NCI-H2029 treated with DMSO at 0.1 percent for 48 hours (cell line): ENCODE results near the gene CSKMT.
"Not testable (repeated sequence)": the region's sequence is repeated elsewhere in the genome, so short reads cannot be mapped to it uniquely, and the experiment has no call there.

Experiments
- DNase-seq: peaks from one replicate; lab custom pipeline; 2025; lab: John Stamatoyannopoulos, UW

The CSKMT gene

DNA sequence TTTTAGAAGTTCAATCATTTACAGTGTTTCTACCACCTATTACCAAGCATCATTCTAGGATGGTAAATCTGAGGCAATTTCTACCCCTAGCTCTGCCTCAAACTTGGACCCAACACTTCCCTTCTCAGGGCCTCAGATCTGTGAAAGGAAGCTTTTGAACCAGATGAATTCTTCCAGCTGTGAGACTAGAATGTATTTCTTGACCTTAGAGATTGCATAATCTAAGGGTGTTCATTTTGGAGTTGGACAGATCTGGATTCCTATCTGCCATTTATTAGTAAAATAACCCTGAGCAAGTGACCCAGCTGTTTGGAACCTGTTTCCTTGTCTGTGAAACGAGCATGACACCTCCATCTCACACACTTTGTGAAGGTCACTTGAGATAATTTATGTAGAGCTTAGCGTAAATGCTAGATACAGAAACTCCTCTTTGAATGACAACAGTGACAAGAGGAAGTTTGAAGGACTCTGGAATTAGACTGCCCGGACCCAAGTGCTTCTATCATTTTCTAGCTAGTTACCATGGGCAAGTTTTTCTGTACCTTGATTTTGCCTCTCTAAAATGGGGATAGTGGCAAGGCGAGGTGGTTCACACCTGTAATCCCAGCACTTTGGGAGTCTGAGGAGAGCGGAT is 8.2 kb upstream of the CSKMT start:
- no peak for DNase-seq

DNA sequence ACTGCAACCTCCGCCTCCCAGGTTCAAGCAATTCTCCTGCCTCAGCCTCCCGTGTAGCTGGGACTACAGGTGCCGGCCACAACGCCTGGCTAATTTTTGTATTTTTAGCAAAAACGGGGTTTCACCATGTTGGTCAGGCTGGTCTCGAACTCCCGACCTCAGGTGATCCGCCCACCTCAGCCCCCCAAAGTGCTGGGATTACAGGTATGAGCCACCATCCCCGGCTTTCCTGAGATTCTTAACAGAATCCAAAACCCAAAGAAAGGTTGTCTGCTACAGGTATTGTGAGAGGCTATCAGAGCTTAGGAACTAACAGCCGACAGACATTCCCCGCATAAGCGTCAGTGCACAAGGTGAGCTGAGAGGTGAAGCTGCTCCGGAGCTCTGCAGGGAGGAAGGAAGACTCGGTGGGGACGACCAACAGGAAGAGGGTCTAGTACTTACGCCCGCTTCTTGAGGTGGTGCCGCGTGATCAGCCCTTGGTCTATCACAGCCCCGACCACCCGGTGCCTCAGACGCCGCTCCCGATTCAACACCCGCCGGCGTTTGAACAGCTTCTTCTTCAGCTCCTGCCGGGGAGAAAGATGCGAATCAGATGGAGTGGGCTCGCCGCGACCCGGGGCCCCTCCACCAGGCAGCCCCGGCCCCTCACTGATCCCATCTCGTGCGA is 572 bp upstream of the CSKMT start:
- DNase-seq: peak; percentile 24

DNA sequence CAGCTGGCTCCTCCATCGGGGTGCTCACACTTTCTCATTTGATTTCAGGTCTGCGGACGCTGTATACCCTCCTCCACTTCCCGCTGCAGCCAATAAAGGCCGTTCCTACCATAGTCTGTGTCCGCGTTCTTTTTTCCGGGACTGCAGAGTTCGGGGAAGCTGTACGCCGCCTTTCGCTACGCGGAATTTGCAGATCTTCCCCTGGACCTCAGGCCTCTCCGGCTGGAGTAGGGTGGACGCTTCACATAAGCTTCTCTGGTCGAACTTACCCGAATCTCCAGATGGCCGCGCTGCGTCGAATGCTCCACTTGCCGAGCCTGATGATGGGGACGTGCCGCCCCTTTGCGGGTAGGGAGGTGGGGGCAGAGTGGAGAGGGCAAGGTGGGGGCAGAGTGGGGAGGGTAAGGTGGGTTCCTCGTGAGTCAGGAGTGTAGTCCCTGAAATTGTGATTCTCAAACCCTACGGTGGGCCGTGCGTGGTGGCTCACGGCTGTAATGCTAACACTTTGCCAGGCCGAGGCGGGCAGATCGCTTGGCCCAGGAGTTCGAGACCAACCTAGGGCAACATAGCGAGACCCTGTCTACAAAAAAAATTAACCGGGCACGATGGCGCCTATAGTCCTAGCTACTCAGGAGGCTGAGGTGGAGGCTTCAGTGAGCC is 617 bp downstream of the CSKMT start:
- DNase-seq: no peak

DNA sequence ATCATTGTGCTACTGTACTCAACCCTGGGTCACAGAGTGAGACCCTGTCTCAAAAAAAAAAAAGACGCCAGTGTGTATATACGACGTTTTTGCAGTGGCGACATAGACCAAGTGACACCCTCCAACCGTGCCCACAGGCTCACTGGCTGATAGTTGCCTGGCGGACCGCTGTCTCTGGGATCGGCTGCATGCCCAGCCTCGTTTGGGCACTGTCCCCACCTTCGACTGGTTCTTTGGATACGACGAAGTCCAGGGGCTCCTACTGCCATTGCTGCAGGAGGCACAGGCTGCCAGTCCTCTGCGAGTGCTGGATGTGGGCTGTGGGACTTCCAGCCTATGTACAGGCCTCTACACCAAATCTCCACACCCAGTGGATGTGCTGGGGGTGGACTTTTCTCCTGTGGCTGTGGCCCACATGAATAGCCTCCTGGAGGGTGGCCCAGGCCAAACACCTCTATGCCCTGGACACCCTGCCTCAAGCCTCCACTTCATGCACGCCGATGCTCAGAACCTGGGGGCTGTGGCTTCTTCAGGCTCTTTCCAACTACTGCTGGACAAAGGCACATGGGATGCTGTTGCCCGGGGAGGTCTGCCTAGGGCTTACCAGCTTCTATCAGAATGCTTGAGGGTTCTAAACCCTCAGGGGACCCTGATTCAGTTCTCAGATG is 1.3 kb downstream of the CSKMT start:
- no peak for DNase-seq

DNA sequence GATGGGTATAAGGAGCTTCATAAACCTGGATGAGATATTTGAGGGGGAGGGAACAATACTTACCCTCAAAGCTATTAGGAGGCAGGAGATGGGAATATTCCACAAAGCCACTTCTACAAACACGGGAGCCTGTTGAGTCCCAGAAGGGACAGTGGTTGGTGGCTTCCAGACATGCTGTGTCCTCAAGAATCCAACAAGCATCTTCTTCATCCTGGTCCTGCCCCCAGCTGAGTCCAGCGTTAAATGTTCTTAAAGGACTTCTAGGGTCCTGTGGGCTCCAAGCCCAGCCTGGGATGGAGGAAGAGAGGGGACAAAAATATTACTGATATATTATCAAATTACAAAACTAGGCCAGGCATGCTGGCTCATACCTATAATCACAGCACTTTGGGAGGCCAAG is 2.3 kb downstream of the CSKMT start:
- no peak for DNase-seq

DNA sequence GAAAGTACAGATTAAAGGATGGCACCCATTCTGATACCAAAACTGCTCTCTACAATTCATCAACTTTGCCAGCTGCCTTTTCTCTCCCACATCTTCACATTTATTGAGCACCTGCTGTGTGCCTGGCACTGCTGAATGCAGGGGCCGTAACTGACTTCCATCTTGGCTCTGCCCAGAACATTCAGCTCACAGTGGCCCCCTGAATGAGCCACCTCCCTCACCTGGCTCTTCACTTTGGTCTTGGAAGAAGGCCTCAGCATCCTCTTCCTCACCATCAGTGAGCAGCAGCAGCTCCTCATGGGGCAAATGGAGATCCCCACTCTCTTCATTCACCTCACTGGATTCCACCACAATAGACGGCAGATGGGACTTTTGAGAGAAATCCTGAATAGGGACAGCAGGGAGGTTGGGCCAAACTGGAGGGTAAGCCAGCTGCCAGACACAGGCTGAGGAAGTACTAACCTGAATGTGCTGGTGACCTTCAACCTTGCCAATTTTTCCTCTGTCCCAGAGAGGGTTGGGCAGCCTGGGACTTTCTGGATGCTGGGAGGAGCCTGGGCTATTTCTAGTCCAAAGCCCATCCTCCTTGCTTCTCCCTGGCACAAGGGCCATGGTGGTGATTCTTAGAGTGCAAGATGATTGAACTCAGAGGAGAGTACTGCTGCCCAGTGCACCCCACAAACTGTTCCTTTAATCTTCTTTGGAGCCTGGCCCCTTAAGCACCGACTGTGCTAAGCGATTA is 4.5 kb downstream of the CSKMT start:
- DNase-seq: no peak

DNA sequence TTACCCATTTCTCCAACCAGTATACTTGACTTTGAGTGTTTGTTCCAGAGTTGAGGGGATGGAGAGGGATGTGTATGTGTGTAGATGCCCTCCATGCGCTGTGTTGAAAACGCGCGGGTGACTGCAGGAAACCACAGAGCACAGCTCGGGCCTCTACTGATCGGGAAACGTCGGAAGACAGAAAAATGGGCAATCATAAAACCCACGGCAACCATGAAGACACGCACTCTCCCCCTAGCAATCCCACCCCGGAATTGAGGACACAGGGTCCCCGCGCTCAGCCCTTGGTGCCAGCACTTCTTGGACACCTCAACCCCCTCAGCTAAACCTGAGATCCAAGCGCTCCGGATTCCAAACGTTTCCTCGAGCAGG is 6.1 kb downstream of the CSKMT start:
- DNase-seq: peak; percentile 66

DNA sequence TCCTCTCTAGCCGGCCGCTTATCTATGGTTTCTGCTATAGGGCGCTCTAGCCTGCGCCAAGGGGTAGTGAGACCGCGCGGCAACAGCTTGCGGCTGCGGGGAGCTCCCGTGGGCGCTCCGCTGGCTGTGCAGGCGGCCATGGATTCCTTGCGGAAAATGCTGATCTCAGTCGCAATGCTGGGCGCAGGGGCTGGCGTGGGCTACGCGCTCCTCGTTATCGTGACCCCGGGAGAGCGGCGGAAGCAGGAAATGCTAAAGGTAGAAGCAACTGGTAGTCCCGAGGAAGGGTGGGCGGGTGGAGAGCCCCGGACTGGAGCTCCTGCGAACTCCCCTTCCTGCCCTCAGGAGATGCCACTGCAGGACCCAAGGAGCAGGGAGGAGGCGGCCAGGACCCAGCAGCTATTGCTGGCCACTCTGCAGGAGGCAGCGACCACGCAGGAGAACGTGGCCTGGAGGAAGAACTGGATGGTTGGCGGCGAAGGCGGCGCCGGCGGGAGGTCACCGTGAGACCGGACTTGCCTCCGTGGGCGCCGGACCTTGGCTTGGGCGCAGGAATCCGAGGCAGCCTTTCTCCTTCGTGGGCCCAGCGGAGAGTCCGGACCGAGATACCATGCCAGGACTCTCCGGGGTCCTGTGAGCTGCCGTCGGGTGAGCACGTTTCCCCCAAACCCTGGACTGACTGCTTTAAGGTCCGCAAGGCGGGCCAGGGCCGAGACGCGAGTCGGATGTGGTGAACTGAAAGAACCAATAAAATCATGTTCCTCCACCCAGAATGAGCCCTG is 6.7 kb downstream of the CSKMT start, which contains the start of the genes LBHD1 and UQCC3:
TSS of gene LBHD1 (minus strand) at position 660 of the 782 bp plus-strand sequence. CDS start 2,236 bp downstream, outside the sequence.
TSS of gene UQCC3 (plus strand) at position 66 of the 782 bp plus-strand sequence. CDS start at position 139, 73 bp downstream.
- peak; percentile 82 for DNase-seq

DNA sequence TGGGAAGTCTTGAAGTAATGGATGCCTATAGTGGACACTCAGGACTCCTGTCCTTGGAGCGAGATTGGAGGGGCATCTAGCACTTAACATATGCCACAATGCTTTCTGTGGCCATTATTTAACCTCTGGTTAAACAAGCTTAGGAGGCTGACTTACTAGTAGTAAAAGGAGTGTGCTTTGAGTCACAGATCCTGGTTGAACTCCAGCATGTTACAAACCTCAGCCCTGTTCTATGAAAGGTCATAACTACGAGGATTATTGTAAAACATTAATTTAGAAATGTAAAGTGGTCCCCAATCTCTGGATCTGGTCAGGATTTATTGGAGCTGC is 8.0 kb downstream of the CSKMT start:
- no peak for DNase-seq

DNA sequence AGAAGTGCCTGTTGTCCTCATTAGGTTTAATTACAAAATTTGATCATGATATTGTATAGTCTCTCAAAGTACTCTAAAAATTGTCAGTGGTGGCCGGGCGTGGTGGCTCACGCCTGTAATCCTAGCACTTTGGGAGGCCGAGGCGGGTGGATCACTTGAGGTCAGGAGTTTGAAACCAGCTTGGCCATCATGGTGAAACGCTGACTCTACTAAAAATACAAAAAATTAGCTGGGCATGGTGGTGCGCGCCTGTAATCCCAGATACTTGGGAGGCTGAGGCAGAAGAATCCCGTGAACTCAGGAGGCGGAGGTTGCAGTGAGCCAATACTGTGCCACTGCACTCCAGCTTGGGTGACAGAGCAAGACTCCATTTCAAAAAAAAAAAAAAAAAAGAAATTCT is 10.3 kb downstream of the CSKMT start:
- not testable (repeated sequence) for DNase-seq

DNA sequence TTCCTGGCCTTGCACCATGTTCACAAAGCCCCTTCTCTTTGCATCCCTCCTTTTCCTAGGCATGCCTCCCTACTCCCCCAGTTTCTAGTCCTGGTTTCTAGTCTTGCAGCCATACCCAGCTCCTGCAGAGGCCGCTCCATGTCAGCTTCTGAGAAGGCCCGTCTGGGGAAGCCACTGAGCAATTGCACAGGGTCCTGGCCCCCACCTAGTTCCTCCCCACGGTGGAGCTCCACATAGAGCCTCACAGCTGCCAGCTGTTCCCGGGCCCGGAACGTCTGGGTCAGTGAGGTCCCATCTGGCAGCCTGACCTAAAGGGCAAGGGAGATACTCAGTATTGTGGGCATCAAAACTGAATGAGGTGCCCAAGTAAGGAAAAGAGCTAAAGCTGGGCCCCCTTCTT is 11.6 kb downstream of the CSKMT start:
- DNase-seq: no peak

DNA sequence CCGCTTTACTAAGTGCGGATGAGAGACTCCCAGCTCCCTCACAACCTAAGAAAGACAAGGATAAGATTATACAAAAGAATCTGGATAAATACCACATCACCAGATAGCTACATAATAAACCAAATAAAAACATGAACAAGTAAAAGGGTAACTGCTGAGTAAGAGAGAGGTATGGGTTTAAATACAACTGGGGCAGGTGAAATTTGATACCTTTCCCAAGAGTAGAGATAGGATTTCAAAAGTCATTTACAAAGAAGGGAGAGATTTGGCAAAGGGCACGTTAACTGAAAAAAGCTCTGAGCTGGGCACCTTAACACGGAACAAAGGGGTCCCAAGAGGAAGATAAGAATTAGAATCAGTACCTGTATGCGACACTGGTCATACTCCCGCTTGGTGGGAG is 12.0 kb downstream of the CSKMT start:
- no peak for DNase-seq

DNA sequence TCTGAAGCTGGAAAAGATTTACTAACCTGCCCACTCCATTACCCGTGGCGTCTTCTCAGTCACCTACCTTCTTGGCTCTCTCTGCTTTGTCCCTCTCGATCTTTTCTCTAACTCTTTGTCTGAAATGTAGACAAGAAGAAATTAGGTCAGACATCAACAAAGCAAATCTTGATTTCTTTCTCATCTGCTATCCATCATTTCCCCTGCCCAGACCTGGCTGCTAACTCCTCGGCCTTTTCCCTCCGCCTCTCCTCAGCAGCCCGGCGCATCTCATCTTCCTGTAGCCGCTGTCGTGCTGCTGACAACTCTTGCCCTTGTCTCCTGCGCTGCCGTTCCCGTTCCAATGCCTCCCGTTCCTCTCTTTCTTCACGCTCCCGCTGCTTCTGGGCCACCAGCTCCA is 12.6 kb downstream of the CSKMT start:
- DNase-seq: no peak

DNA sequence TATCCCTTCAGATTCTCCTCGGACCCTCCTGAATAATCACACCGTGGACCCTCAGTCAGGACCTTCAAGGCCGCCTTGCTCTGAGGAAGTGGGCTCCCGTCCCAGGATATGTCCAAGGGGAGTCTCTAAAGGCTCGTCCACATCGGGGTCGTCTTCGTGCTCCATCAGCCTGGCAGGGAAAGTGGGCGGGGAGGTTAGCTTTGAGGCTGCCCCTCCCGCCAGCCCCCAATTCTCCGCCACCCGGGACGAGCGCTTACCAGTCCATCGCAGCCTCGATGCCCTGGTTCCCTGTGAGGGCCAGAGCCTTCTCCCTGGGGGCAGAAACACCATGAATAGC is 13.3 kb downstream of the CSKMT start:
- no peak for DNase-seq

DNA sequence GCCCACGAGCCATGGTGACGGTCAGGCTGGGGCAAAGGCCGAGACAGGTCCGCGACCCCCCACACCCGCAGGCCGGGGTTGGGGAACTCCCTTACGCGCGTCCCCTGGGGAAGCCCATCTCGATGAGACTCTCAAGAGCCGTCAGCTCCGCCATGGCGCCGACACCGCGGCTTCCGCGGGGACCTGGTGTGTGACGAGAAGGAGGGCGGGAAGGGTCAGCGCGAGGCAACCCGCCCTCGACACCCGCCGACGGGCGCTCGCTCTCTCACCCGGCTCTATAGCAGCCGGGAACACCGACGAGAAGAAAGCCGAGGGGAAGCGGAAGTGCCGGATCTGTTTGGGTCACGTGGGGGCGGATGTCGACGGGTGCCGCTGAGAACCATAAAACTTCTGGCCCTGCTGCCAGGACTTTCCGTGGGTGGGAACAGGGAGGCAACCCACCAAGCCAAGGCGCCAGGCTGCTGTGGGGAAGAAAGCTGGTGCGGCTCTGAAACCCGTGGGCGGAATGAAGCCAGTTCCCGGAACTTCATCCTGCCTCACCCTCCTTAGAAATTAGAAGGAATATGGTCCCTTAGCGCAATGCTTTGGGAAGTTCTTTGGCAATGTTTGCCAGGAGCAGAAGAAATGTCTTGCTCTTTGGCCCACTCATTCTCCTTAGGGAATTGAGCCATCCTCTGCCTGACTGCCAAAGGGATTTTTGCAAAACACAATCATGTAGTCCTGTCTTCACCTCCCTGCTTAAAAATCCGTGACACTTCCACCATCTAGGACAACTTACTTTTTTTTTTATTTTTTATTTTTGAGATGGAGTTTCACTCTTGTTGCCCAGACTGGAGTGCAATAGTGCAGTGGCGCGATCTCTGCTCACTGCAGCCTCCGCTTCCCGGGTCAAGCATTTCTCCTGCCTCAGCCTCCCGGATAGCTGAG is 13.9 kb downstream of the CSKMT start, which contains the start of gene UBXN1:
TSS of gene UBXN1 (minus strand) at position 304 of the 927 bp plus-strand sequence. CDS start at position 154, 150 bp downstream.
- peak; percentile 79 for DNase-seq

DNA sequence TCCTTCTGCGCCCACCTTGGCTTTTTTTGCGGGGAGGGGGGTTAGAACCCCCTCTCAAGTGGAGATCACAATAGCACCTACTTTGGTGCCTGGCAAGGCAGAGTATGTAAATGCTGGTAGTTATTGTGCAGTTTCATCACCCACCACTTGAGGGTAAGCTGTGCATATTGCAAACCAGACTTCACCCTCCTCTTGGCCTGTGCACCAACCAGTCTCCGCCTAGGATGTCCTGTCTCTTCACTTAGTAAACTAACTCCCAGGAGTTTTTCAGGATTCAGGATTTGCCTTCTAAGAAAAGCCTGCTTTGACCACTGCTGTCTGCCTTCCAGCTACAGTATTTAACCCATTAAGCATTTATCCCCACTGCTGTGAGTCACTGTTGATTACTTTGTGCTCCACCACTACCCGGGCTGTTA is 15.7 kb downstream of the CSKMT start:
- peak; percentile 9 for DNase-seq

DNA sequence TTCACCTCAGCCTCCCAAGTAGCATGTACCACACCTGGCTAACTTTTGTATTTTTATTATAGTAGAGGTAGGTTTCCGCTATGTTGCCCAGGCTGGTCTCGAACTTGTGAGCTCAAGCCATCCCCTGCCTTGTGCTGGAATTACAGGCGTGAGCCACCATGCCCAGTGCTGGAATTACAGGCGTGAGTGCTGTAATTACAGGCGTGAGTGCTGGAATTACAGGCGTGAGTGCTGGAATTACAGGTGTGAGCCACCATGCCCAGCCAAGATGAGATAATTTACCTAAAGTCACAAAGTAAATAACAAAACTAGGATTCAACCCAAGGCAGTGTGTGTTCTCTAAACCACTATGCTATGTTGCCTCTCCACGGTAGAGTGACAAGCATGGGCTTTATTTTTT is 17.4 kb downstream of the CSKMT start:
- no peak for DNase-seq

DNA sequence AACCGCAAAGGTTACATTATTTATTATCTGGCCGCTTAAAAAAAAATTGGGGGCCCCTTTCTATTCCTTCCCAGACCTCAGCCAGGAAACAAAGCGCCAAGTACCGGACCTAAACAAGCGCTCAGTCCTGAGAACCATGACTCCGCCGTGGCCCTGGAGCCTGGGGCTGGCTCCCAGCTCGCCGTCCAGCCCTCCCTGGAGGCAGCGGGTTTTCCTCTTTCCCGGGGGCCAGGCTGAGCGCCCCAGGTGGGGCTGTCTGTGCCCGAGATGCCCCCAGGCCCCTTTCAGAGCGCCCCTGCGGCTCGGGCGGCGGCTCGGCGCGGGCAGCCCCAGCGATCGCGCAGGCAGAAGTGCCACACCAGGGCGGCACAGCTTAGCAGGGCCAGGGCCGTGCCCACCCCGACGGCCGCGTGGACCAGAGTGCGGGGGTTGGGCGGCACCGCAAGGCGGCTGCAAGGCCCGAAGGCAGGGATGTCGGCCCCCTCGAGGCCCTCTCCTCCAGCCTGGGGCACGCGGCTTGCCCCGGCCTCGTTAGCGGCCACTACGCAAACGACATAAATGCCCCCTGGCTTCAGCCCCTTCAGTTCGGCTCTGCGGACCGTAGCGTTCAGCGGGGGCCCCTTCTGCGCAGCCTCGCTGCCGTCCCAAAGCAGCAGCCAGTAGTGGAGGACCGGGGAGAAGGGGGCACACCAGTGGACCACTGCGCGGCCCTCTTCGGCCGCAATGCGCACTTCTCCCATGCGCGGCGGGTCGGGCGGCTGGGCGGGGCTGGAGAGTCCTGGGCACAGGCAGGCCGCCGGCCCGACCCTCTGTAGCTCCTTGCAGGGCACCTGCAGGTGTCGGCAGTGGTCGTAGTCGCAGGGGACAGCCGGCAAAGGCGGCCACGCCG is 22.6 kb downstream of the CSKMT start:
- no peak for DNase-seq

DNA sequence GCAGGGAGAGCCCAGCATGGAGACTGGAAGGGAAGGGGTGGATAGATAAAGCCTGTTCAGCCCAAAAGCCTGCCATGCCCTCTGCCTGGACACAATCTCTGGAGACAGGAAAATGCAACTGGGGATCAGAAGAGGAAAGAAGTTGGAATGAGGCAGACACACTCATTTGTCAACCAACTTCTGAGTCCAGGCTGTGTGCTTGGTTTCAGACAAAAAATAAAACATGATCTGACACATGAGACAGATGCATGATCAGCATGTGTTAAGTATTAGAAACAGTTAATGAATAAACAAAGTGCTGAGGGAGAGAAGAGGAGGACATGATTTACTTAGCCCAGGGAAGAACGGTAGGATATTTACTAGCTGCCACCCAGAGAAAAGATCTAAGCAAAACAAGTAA is 23.4 kb downstream of the CSKMT start:
- no peak for DNase-seq
